ENCODE results near the gene TSSC4.

Gene TSSC4

DNA sequence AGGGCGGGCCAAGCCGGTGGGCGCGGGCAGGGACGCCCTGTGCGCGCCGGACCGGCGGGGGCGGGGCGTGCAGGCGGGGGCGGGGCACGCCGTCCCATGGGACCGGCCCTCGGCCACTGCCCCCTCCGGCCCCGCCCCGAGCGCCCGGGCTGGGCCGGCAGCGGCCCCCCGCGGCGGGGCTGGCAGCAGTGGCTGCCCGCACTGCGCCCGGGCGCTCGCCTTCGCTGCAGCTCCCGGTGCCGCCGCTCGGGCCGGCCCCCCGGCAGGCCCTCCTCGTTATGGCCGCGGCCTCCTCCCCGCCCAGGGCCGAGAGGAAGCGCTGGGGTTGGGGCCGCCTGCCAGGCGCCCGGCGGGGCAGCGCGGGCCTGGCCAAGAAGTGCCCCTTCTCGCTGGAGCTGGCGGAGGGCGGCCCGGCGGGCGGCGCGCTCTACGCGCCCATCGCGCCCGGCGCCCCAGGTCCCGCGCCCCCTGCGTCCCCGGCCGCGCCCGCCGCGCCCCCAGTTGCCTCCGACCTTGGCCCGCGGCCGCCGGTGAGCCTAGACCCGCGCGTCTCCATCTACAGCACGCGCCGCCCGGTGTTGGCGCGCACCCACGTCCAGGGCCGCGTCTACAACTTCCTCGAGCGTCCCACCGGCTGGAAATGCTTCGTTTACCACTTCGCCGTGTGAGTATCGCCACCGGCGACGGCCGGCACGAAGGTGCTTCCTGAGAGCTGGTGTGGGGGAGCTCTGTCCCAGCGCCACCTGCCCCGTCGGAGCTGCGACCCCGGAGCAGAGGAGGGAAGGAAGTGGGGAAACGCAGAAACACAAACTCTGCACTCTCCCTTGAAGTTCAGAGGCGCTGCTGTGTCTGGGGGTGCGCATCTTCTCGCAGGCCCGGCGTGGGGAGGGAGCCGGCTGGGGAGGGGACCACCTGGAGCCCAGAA lies 44.5 kb downstream of the TSSC4 start, which contains the start of gene KCNQ1:
KCNQ1 (plus strand) TSS at position 188 of the 925 bp plus-strand sequence; CDS start at position 279, 91 bp downstream.
- Histone ChIP-seq H3K27me3 (ENCODE audit: insufficient read depth, low read length) (no peaks in the 10 kb centered on the region), H3K9me2 (ENCODE audit: low read depth, low read length) (no peaks in the 10 kb centered on the region), H3K9me3 (ENCODE audit: low read length) (no peaks in the 10 kb centered on the region), H2AFZ (ENCODE audit: low read length) (no peak within 1 kb of the TSS), H3K9ac (ENCODE audit: low read length) (no peak within 1 kb of the TSS), H3K4me2 (ENCODE audit: low read length) (no peak within 1 kb of the TSS), H4K20me1 (ENCODE audit: insufficient read depth, low read length) (no peaks in the 10 kb centered on the region), H3K4me1 (ENCODE audit: insufficient read depth, low read length, severe bottlenecking) (peaks cover 7% of the 10 kb centered on the region), H3F3A (ENCODE audit: insufficient read depth, low read length) (no peaks in the 10 kb centered on the region), H3K36me3 (ENCODE audit: insufficient read depth, low read length) (no peaks in the 10 kb centered on the region), H3K4me3 (ENCODE audit: low read depth, low read length, poor library complexity, severe bottlenecking) (no peak within 1 kb of the TSS), H3K27ac (ENCODE audit: low read depth, low read length, poor library complexity, severe bottlenecking) (no peak within 1 kb of the TSS), H3K79me2 (ENCODE audit: insufficient read depth, low read length) (no peaks in the 10 kb centered on the region)
- TF ChIP-seq, protein P1, sequence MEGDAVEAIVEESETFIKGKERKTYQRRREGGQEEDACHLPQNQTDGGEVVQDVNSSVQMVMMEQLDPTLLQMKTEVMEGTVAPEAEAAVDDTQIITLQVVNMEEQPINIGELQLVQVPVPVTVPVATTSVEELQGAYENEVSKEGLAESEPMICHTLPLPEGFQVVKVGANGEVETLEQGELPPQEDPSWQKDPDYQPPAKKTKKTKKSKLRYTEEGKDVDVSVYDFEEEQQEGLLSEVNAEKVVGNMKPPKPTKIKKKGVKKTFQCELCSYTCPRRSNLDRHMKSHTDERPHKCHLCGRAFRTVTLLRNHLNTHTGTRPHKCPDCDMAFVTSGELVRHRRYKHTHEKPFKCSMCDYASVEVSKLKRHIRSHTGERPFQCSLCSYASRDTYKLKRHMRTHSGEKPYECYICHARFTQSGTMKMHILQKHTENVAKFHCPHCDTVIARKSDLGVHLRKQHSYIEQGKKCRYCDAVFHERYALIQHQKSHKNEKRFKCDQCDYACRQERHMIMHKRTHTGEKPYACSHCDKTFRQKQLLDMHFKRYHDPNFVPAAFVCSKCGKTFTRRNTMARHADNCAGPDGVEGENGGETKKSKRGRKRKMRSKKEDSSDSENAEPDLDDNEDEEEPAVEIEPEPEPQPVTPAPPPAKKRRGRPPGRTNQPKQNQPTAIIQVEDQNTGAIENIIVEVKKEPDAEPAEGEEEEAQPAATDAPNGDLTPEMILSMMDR (IDR thresholded peaks at IDR 0.05; ENCODE audit: low read length), result no peak
- no peak for TF ChIP-seq EZH2 (IDR thresholded peaks at IDR 0.05; ENCODE audit: borderline replicate concordance, low read length)

DNA sequence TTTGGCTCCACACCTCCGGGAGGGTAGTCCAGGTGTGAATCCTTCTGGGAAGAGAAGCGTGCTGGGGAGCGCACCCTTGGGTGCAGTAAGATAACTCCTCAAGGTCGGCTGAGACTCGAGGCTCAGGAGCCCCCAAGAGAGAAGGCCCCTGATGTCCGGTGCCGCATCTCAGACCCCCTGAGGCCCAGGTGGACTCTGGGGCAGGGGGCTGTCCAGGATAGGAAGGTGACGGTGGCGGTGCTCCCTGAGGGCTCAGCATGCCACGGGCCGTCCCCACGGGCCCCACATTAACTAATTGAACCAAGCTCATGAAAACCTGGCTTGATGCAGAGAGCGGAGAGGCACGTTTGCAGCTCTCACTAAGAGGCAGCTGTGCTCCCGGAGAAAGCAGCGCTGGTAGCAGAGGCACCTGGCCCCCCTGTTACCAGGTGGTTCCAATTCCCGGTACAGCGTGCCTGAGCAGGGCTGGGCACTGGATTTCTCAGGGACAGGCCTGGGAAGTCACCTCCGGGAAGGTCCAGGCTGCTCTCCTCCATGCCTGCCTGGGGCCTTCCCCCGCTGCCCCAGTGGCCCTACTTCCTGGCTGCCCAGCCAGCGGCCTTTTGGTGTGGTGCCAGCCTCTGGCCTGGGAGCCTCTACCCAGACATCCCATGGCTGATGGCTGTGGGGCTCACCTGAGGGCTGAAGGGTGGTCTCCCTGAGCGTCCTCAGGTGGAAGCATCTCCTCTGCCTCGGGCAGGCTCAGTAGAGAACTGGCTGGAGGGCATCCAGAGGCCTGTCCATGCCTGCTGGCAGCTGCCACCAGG lies 45.4 kb downstream of the TSSC4 start:
- Histone ChIP-seq H3K9ac (ENCODE audit: low read length) (no peak overlapping the region), H3K4me1 (ENCODE audit: insufficient read depth, low read length, severe bottlenecking) (peaks cover 7% of the 10 kb centered on the region), H3K27ac (ENCODE audit: low read depth, low read length, poor library complexity, severe bottlenecking) (no peak overlapping the region), H3K27me3 (ENCODE audit: insufficient read depth, low read length) (no peaks in the 10 kb centered on the region), H3K9me3 (ENCODE audit: low read length) (no peaks in the 10 kb centered on the region), H3F3A (ENCODE audit: insufficient read depth, low read length) (no peaks in the 10 kb centered on the region), H3K4me2 (ENCODE audit: low read length) (no peak overlapping the region), H3K4me3 (ENCODE audit: low read depth, low read length, poor library complexity, severe bottlenecking) (no peak overlapping the region), H2AFZ (ENCODE audit: low read length) (no peak overlapping the region), H3K79me2 (ENCODE audit: insufficient read depth, low read length) (no peaks in the 10 kb centered on the region), H4K20me1 (ENCODE audit: insufficient read depth, low read length) (no peaks in the 10 kb centered on the region), H3K36me3 (ENCODE audit: insufficient read depth, low read length) (no peaks in the 10 kb centered on the region), H3K9me2 (ENCODE audit: low read depth, low read length) (no peaks in the 10 kb centered on the region)
- TF ChIP-seq EZH2 (IDR thresholded peaks at IDR 0.05; ENCODE audit: borderline replicate concordance, low read length), result no peak
- TF ChIP-seq, protein P1 (IDR thresholded peaks at IDR 0.05; ENCODE audit: low read length), result no peak

DNA sequence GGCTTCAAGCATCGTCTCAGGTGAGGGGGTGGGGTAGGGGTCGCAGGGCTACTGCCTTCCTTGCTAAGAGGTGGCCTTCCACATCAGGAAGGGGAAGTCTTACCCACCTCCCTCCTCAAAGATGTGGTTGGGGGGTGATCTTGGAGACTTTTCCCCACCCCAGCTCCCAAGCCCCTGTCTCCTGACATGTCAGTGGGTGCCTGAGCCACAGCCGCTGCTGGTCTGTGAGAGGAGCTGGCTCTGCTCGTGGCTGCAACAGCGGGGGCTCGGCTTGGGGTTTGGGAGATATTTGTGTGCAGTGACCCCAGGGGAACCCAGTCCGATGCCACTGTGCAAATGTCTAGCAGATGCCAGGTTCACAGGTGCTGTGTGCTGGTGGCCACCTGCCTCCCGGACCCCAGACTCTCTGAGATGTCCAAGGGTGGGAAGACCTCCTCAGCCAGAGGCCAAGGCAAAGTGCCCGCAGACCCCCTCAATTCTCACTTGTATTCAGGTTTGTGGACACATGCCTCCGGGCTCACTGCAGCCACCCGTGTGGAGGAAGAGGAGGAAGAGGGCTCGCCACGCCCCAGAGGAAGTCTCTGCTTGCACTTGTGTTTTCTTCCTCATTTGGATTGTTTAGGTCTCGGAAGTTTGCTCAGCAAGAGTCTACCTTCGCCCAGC lies 46.2 kb downstream of the TSSC4 start:
- no peaks in the 10 kb centered on the region for H3F3A ChIP-seq (ENCODE audit: insufficient read depth, low read length)
- no peaks in the 10 kb centered on the region for H3K36me3 ChIP-seq (ENCODE audit: insufficient read depth, low read length)
- no peaks in the 10 kb centered on the region for H3K9me2 ChIP-seq (ENCODE audit: low read depth, low read length)
- H3K9ac ChIP-seq (ENCODE audit: low read length), result no peak overlapping the region
- no peaks in the 10 kb centered on the region for H3K9me3 ChIP-seq (ENCODE audit: low read length)
- H4K20me1 ChIP-seq (ENCODE audit: insufficient read depth, low read length), result no peaks in the 10 kb centered on the region
- no peak overlapping the region for H3K27ac ChIP-seq (ENCODE audit: low read depth, low read length, poor library complexity, severe bottlenecking)
- TF ChIP-seq, protein P1 (IDR thresholded peaks at IDR 0.05; ENCODE audit: low read length), result no peak
- TF ChIP-seq EZH2 (IDR thresholded peaks at IDR 0.05; ENCODE audit: borderline replicate concordance, low read length), result no peak
- no peak overlapping the region for H3K4me3 ChIP-seq (ENCODE audit: low read depth, low read length, poor library complexity, severe bottlenecking)
- H3K4me2 ChIP-seq (ENCODE audit: low read length), result peak overlapping the region; percentile 32; the same call in 1 of the 2 replicates
- peaks cover 7% of the 10 kb centered on the region for H3K4me1 ChIP-seq (ENCODE audit: insufficient read depth, low read length, severe bottlenecking)
- no peaks in the 10 kb centered on the region for H3K27me3 ChIP-seq (ENCODE audit: insufficient read depth, low read length)
- H3K79me2 ChIP-seq (ENCODE audit: insufficient read depth, low read length), result no peaks in the 10 kb centered on the region
- H2AFZ ChIP-seq (ENCODE audit: low read length), result no peak overlapping the region
